Measurements from ENCODE around the gene NDUFA8.
A peak's percentile ranks its signal among the peaks of the same experiment; 100 is the strongest.

Gene NDUFA8

DNA sequence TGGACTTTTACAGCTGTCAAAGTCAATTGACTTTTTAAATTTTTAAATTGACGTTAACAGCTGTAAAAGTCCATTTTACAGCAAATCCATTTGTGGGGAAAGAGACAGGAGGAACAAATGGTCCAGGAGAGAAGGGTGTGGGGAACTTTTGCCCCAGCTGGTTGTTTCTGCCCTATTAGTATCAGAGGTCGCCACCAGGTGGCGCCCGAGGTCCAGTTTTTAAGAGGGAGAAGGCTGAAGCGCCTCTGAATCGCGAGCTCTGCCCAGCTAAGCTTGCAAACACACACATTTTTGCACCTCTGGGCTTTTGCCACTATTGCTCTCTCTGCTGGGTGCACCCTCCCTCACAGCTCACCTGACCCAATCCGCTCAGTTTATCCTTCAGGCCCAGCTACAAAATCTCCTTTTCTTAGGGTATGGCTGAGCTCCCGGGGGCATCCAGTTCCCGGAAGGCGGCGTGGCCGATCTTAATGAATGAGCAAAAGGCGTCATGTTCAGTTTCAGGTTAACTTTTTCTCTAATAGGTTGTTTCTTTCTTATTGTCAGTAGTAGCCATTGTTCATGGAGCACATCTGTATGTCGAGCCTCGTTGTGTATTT, 60.2 kb downstream of the NDUFA8 start:
- DNase-seq (ENCODE audit: low spot score), result peak; percentile 80

DNA sequence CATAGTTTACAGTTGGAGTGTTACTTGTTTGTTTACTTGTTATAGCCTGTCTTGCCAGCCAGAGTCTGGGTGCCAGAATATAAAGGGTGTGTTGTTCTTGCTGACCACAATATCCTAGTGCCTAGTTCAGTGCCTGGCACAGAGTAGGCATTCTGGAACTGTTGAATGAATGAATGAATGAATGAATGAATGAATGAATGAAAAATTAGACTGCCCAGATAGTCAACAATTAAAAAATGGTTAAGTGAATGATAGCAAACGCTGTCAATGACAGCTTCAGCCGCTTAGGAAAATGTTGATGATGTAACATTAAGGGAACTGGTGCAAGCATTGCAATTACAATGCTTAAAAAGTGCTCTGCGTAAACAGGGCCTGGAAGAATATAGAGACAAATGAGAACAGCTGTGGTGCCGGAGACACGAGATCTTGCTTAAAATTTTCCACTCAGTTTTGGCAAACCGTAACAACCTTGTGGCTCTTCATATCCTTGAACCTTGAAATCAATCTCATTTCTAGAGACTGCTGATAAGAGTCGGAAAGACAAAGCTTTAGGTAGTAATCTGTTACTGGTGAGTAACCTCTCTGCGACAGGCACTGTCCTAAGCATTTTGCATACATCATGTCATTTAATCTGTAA, 61.8 kb downstream of the NDUFA8 start:
- DNase-seq (ENCODE audit: low spot score), result no peak

DNA sequence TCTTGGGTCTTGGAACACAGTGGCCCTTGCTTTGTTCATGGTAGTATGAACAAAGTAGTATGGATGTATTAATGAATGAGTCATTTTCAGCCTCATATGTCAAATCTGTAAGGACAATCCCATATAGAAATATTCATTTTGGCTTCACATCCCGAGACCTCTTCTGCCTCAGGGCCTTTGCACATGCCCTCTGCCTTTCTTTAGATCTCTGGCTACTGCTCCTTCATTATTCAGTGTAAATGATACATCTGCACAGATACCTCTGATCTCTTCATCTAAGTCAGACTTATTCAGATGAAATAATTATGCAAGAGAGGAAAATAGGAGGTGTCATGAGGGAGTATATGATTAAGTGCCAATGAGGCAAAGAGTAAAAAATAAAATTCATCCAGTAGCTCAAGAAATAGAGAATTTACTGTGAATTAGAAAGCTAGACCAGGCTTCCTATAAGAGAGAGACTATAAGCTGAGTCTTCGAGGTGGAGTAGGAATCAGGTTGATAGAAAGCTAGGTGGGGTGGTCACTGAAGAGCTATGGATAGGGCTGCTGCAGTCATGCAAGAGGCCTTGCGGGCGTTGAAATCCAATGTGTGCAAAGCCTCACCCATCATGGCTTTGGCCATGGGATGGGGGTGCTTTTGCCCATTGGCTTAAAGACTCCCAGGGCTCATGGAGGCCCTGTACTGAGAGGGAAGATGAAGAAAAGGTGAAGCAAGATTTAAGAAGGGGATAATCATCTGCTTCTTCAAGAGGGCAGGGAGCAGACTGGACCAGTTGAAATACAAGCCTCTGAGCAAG, 62.8 kb downstream of the NDUFA8 start:
- DNase-seq (ENCODE audit: low spot score), result no peak

DNA sequence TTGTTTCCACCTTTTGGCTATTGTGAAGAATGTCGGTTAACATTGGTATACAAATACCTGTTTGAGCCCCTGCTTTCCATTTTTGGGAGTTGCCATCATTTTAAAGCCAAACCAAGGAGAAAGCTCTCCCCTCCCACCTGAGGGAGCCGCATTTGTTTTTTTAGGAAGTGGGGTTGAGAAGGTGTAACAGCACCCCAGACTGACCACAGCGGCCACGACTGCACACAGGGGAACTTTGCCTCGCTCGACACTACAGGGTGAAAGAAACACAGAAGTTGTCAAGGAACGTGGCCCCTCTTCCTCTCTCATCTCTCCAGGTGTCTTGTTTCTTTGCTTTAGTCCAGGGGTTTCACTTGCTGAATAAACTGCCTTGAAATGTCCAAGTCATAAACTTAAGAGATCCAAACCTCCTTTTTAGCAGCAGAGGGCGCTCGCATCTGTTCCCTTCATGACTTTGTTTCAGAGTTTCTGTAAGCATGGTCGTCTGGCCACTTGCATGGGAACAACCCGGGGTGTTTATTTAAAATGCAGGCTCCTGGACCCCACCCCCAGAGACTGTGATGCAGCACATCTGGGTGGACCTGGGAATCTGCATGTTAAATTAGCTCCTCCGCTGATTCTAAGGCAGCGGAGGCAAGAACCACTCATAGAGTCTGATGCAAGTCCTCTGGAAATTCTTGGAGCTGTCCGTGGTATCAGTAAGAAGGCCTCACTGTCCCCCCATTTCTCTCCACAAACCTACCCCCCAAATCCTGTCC, 64.4 kb downstream of the NDUFA8 start:
- peak; percentile 64 for DNase-seq (ENCODE audit: low spot score)

Data from kidney tubule cell (primary cell).